ENCODE data around the gene HOXD10. TPM values are rescaled to one million over a fixed set of nuclear protein-coding genes. Genes with fewer than 3 reads are reported as not detected.

Gene HOXD10
- total and polyA plus RNA-seq, 2 donors (not counting 1 experiment from before 2014, with no cell fraction given): not detected

- H2AFZ ChIP-seq (ENCODE audit: low read length): no peak overlapping the region
- no peak overlapping the region for H3K4me2 ChIP-seq (ENCODE audit: extremely low read depth, insufficient read depth, low read length)
- H3K27me3 ChIP-seq (ENCODE audit: control insufficient read depth, insufficient read depth, low read length): peaks cover 86% of the 10 kb centered on the region
- DNase-seq (ENCODE audit: low read depth in 2 of 2): no peak
- H3K9me3 ChIP-seq (ENCODE audit: control insufficient read depth, insufficient read depth, low read depth, low read length): no peaks in the 10 kb centered on the region
- no peak overlapping the region for H3K27ac ChIP-seq (ENCODE audit: insufficient read depth, low read length)
- H3K4me1 ChIP-seq (ENCODE audit: control insufficient read depth, extremely low read depth, insufficient read depth, low read length): no peaks in the 10 kb centered on the region
- H3K9ac ChIP-seq (ENCODE audit: insufficient read depth, low read length): no peak overlapping the region
- no peaks in the 10 kb centered on the region for H4K20me1 ChIP-seq (ENCODE audit: control insufficient read depth, extremely low read depth, insufficient read depth, low read length)
- no peak overlapping the region for H3K4me3 ChIP-seq (replicated peaks in 1 of 4; ENCODE audit: control extremely low read depth in 1 of 4, insufficient read depth in 1 of 4, low read depth in 3 of 4, low read length in 4 of 4)
- TF ChIP-seq CTCF (conservative IDR thresholded peaks at IDR 0.05 in 1 of 2, IDR thresholded peaks at IDR 0.05 in 1 of 2; ENCODE audit: low read depth in 1 of 2, low read length in 2 of 2): no peak
- TF ChIP-seq EZH2 (IDR thresholded peaks at IDR 0.05; ENCODE audit: low read length, missing control alignments): no peak
- no peaks in the 10 kb centered on the region for H3K79me2 ChIP-seq (ENCODE audit: control insufficient read depth, insufficient read depth, low read length)
- H3K36me3 ChIP-seq (ENCODE audit: control insufficient read depth, insufficient read depth, low read length): no peaks in the 10 kb centered on the region
Measured at GRCh38 chr2:176095421-176095820, 21.2 kb upstream of the HOXD10 start.

- no peak for DNase-seq (ENCODE audit: low read depth in 2 of 2)
- Histone ChIP-seq H3K4me1 (ENCODE audit: control insufficient read depth, extremely low read depth, insufficient read depth, low read length) (no peaks in the 10 kb centered on the region), H3K4me2 (ENCODE audit: extremely low read depth, insufficient read depth, low read length) (peak overlapping the region; percentile 85), H3K9me3 (ENCODE audit: control insufficient read depth, insufficient read depth, low read depth, low read length) (no peaks in the 10 kb centered on the region), H4K20me1 (ENCODE audit: control insufficient read depth, extremely low read depth, insufficient read depth, low read length) (no peaks in the 10 kb centered on the region), H3K27ac (ENCODE audit: insufficient read depth, low read length) (no peak overlapping the region), H3K4me3 (replicated peaks in 1 of 4; ENCODE audit: control extremely low read depth in 1 of 4, insufficient read depth in 1 of 4, low read depth in 3 of 4, low read length in 4 of 4) (peak overlapping the region; percentile 36 to 53 (median 44)), H3K79me2 (ENCODE audit: control insufficient read depth, insufficient read depth, low read length) (no peaks in the 10 kb centered on the region), H3K36me3 (ENCODE audit: control insufficient read depth, insufficient read depth, low read length) (no peaks in the 10 kb centered on the region), H3K27me3 (ENCODE audit: control insufficient read depth, insufficient read depth, low read length) (peaks cover 86% of the 10 kb centered on the region), H3K9ac (ENCODE audit: insufficient read depth, low read length) (no peak overlapping the region), H2AFZ (ENCODE audit: low read length) (no peak overlapping the region)
- no peak for TF ChIP-seq EZH2 (IDR thresholded peaks at IDR 0.05; ENCODE audit: low read length, missing control alignments)
- TF ChIP-seq CTCF (conservative IDR thresholded peaks at IDR 0.05 in 1 of 2, IDR thresholded peaks at IDR 0.05 in 1 of 2; ENCODE audit: low read depth in 1 of 2, low read length in 2 of 2): no peak
Measured at GRCh38 chr2:176096243-176096985, 20.2 kb upstream of the HOXD10 start.

GRCh38 chr2:176096986-176097819, 19.4 kb upstream of the HOXD10 start:
- Histone ChIP-seq H3K4me2 (ENCODE audit: extremely low read depth, insufficient read depth, low read length) (peak overlapping the region; percentile 85), H2AFZ (ENCODE audit: low read length) (peak overlapping the region; percentile 39), H3K79me2 (ENCODE audit: control insufficient read depth, insufficient read depth, low read length) (no peaks in the 10 kb centered on the region), H3K4me1 (ENCODE audit: control insufficient read depth, extremely low read depth, insufficient read depth, low read length) (no peaks in the 10 kb centered on the region), H3K36me3 (ENCODE audit: control insufficient read depth, insufficient read depth, low read length) (no peaks in the 10 kb centered on the region), H3K27ac (ENCODE audit: insufficient read depth, low read length) (no peak overlapping the region), H3K4me3 (replicated peaks in 1 of 4; ENCODE audit: control extremely low read depth in 1 of 4, insufficient read depth in 1 of 4, low read depth in 3 of 4, low read length in 4 of 4) (peak overlapping the region; percentile 36 to 53 (median 44)), H3K27me3 (ENCODE audit: control insufficient read depth, insufficient read depth, low read length) (peaks cover 85% of the 10 kb centered on the region), H4K20me1 (ENCODE audit: control insufficient read depth, extremely low read depth, insufficient read depth, low read length) (no peaks in the 10 kb centered on the region), H3K9me3 (ENCODE audit: control insufficient read depth, insufficient read depth, low read depth, low read length) (no peaks in the 10 kb centered on the region), H3K9ac (ENCODE audit: insufficient read depth, low read length) (no peak overlapping the region)
- TF ChIP-seq EZH2 (IDR thresholded peaks at IDR 0.05; ENCODE audit: low read length, missing control alignments): no peak
- TF ChIP-seq CTCF (conservative IDR thresholded peaks at IDR 0.05 in 1 of 2, IDR thresholded peaks at IDR 0.05 in 1 of 2; ENCODE audit: low read depth in 1 of 2, low read length in 2 of 2): peak; percentile 82 to 92
- peak; percentile 33 to 66 for DNase-seq (ENCODE audit: low read depth in 2 of 2)

Data from fibroblast of lung (primary cell).